ENCODE results near the gene MSL1. TPM values are rescaled to one million over a fixed set of nuclear protein-coding genes. Genes with fewer than 3 reads are reported as not detected.

Gene MSL1
- total RNA-seq, 1 donor from 2014 or later: 84.4 TPM

DNA sequence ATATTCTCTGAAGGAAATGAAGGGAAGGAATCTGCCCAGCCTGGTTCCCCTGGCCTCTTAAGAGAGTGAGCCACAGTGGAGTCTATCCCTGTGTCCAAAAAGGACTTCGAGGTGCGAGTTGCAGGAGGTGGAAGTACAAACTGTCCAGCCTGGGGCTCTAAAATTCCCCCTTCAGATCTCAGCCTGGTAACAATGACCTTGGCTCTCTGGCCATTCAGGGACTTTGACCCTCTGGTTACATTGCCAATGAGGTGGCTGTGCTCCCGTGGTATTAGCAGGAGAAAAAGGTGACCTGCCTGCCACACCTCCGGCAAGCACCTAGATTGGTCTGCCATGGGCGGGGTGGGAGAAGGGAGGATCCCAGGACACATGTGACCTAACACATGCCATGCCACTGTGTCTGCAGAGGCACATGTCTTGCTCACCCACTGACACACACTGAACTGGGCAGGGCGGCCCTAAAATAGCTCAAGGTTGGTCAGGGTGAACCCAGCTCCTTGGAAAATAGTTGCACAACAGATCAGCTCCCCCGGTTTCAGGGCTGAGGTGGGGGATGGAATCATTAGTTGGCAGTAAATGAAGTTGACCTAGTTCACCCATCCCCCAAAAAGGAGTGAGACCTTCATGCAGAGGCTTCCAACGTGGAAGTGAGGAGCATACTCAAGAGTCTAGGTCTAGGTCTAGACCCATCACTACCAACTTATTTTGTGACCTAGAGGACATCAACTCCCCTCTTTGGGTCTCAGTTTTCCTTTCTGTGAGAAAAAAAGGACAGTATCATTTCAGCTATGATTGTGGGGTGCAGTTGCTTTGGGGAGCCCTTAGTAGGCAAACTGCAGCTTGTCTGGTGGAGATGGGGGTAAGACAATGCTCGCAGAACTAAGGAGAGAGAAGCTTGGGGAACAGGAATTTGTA, 23.6 kb upstream of the MSL1 start:
- Histone ChIP-seq H3K4me3 (peak overlapping the region; percentile 86), H3K36me3 (peaks cover 42% of the 10 kb centered on the region), H3K27me3 (no peaks in the 10 kb centered on the region), H3K27ac (peak overlapping the region; percentile 95), H3K9me3 (no peaks in the 10 kb centered on the region), H3K4me1 (peaks cover 58% of the 10 kb centered on the region)
- DNase-seq (peak; percentile 78), ATAC-seq (peak; percentile 5)
- intact Hi-C loops (cut with DNase I): no loop called here
- TF ChIP-seq, protein P1, sequence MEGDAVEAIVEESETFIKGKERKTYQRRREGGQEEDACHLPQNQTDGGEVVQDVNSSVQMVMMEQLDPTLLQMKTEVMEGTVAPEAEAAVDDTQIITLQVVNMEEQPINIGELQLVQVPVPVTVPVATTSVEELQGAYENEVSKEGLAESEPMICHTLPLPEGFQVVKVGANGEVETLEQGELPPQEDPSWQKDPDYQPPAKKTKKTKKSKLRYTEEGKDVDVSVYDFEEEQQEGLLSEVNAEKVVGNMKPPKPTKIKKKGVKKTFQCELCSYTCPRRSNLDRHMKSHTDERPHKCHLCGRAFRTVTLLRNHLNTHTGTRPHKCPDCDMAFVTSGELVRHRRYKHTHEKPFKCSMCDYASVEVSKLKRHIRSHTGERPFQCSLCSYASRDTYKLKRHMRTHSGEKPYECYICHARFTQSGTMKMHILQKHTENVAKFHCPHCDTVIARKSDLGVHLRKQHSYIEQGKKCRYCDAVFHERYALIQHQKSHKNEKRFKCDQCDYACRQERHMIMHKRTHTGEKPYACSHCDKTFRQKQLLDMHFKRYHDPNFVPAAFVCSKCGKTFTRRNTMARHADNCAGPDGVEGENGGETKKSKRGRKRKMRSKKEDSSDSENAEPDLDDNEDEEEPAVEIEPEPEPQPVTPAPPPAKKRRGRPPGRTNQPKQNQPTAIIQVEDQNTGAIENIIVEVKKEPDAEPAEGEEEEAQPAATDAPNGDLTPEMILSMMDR (IDR thresholded peaks at IDR 0.05): no peak

DNA sequence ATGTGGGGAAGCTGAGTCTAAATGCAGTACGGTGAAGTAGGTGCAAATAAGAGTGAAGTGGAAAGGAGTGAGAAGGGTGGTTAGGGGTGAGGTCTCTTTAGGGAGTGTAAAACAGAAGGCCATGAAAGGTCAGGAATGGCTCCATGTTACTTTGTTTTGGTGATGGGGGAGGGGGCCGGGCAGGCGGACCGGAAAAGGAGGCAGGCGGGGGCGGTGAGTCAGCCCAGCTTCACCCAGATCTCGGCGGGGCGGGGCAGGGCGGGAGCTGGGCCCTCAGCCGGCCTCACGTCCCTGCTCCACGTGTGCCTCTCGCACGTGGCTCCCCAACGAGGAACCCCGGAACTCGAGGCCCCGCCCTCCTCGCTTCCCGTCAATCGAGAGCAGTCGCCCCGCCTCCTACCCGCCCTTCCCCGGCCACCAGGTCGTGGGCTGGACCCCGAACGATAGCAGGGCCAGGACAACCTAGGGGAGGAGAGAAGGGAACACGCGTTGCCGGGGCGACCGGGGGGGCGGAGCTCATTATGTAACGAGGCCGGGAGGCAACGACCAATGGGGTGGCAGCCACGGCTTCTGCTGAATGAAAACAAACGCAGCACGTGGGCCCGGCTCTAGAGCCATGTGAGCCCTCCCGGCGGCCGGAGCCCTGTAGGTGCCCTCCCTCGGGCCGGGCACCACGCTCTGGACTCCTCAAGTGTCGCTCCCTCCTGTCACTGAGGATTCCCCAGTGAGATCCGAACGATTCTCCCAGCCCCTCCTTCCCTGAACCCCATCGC, 22.7 kb upstream of the MSL1 start:
- H3K27ac ChIP-seq: peak overlapping the region; percentile 95
- peaks cover 34% of the 10 kb centered on the region for H3K36me3 ChIP-seq
- H3K4me1 ChIP-seq: peaks cover 66% of the 10 kb centered on the region
- intact Hi-C loops (cut with DNase I): no loop called here
- ATAC-seq (peak; percentile 86), DNase-seq (peak; percentile 100)
- no peaks in the 10 kb centered on the region for H3K9me3 ChIP-seq
- peak overlapping the region; percentile 86 for H3K4me3 ChIP-seq
- TF ChIP-seq, protein P1 (IDR thresholded peaks at IDR 0.05): no peak
- H3K27me3 ChIP-seq: no peaks in the 10 kb centered on the region

DNA sequence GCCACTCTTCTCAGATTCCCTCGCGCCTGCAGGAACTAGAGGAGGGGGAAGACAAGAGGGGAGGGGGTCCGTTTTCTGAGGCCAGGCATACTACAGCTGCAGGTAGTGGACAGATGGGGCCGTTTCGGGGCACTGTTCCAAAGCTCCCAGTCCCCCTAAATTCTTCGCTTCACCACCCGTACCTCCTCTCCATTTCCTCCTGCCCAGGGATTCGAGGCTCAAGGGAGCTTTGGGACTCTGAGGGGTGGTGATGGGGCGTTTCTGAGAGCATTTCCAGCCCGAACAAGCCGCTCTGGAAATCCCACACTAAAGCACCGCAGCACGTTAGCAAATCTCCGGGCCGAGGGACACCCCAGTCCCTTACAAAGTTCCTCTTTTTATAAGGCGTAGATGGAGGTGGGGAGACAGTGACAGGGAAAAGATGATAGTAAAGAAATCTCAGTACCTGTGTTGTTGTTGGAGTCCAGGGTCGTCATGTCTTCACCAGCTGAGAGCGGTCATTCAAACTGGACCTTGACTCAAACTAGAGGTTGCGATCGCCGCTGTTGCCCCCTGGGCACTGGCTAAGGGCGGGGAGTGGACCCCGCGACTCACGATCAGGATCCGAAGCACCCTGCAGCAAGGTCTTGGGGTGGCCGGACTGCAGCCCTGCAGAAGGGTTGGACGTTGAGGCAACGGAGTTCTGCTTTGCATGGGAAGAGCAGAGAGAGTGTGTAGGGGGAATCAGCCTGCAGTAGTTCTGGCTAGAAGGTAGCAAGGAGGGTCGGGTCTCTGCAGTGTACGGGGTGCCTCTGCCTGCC, 22.0 kb upstream of the MSL1 start:
- ATAC-seq: no peak
- no peaks in the 10 kb centered on the region for H3K9me3 ChIP-seq
- TF ChIP-seq, protein P1 (IDR thresholded peaks at IDR 0.05): no peak
- H3K4me1 ChIP-seq: peaks cover 74% of the 10 kb centered on the region
- DNase-seq: no peak
- intact Hi-C loops (cut with DNase I): no loop called here
- no peaks in the 10 kb centered on the region for H3K27me3 ChIP-seq
- peak overlapping the region; percentile 86 for H3K4me3 ChIP-seq
- peaks cover 26% of the 10 kb centered on the region for H3K36me3 ChIP-seq
- H3K27ac ChIP-seq: peak overlapping the region; percentile 95

DNA sequence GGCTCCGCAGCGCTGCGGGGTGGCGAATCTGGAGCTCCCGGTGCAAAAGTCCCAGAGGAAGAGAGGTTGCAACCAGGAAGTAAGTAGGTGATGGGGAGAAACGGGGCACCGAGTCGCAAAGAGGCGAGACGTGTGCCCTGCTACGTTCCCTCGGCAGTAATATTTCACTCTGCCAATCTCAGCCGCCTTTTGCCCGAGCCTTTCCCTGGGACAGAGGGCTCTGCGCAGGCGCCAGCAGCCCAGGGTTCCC, 21.4 kb upstream of the MSL1 start, which contains the start of gene NR1D1:
Gene NR1D1, minus strand, starts transcription at position 171 of the 250 bp plus-strand sequence. CDS start 495 bp downstream, outside the sequence.
- no peak for ATAC-seq
- no peak for DNase-seq
- intact Hi-C loops (cut with DNase I): no loop called here
- H3K27me3 ChIP-seq: no peaks in the 10 kb centered on the region
- TF ChIP-seq, protein P1 (IDR thresholded peaks at IDR 0.05): no peak
- peak within 1 kb of the TSS; percentile 86 for H3K4me3 ChIP-seq
- no peaks in the 10 kb centered on the region for H3K9me3 ChIP-seq
- peaks cover 21% of the 10 kb centered on the region for H3K36me3 ChIP-seq
- peaks cover 78% of the 10 kb centered on the region for H3K4me1 ChIP-seq
- H3K27ac ChIP-seq: peak within 1 kb of the TSS; percentile 95

DNA sequence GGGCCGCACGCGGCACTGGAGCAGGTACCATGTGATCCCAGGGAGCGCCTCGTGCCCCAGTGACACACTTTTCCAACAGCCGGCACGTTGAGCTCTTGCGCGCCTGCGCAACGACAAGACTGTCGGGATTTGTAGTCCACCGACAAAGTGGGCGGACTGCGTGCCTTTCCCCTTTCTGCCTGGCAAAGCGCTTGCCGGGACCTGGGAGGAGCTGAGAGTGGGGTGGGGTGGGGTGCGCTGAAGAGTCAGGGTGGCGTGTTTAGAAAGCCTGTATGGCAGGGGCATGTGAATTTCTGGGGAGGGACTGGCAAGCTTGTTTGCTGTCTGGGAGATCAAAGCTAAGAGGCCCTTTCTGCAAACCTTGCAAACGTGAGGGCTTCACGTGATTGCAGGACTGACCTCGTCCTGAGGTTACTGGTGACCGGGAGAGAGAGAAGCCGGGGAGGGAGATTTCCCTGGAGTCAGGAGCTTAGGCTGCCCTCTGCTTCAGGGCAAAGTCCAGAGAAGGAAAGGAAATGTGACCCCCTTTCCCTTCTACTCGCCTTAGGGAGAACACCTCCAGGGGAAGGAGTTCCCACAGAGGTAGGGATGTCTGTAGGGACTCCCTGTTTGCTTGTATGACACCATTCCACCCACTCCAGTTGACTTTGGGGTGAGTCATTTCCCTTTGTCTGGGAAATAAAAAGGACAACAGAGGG, 21.0 kb upstream of the MSL1 start:
- no peaks in the 10 kb centered on the region for H3K27me3 ChIP-seq

More for the DNA sequence above, 21.0 kb upstream of the MSL1 start:
- intact Hi-C loops (cut with DNase I): no loop called here
- no peaks in the 10 kb centered on the region for H3K9me3 ChIP-seq
- peaks cover 16% of the 10 kb centered on the region for H3K36me3 ChIP-seq
- H3K27ac ChIP-seq: peak overlapping the region; percentile 95
- TF ChIP-seq, protein P1 (IDR thresholded peaks at IDR 0.05): no peak
- H3K4me1 ChIP-seq: peaks cover 76% of the 10 kb centered on the region
- peak overlapping the region; percentile 86 for H3K4me3 ChIP-seq
- peak; percentile 99 for DNase-seq
- ATAC-seq: peak; percentile 73
